ENCODE data around the gene FAM222B. TPM values are rescaled to one million over a fixed set of nuclear protein-coding genes. Genes with fewer than 3 reads are reported as not detected.

FAM222B gene
- total RNA-seq, 4 donors from 2014 or later = 10.7 to 18.0 (median 12.0) TPM

DNA sequence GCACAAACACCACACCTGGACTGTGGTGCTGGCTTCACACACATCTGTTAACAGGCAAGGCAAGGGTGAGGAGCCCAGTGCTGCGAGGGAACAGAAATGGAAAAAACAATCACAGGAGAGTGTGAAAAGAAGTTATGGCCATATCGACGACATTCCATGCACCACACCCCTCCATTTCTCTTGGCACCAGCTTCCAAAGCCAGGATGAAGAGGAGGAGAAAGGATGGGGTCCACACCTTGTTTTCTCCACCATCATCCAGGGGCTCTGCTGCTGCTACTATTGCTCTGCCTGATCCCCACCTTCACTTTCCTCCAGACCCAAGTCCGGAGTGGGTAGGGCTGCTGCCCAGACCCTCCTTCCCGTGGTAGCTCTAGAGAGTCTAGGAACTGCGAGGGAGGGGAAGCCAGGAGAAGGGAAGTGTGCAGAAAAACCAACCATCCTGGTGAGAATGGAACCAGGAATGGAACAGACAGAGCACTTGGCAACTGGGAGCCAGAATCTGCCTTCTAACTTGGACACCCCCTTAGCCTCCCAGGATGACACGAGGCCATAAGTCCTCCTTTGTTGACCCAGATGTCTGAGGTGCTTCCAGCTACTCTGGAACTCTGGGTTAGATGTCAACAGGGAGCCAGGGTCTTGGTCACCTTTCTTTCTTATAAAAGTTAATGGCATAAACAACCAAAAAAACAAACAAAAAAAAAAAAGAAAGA, 129.7 kb downstream of the FAM222B start:
- TF ChIP-seq POLR2A (IDR thresholded peaks at IDR 0.05) = no peak
- TF ChIP-seq CTCF (IDR thresholded peaks at IDR 0.05) = no peak
- DNase-seq (ENCODE audit: low spot score in 2 of 2) = no peak
- H3K4me3 ChIP-seq (ENCODE audit: low read depth, poor library complexity, severe bottlenecking) = no peak overlapping the region
- intact Hi-C loops (cut with DNase I; ENCODE audit: low total_unique reads) = no loop called here
- 74 to 76% methylated on average over 7 of the region's 7 CpGs for WGBS, 2 donors

DNA sequence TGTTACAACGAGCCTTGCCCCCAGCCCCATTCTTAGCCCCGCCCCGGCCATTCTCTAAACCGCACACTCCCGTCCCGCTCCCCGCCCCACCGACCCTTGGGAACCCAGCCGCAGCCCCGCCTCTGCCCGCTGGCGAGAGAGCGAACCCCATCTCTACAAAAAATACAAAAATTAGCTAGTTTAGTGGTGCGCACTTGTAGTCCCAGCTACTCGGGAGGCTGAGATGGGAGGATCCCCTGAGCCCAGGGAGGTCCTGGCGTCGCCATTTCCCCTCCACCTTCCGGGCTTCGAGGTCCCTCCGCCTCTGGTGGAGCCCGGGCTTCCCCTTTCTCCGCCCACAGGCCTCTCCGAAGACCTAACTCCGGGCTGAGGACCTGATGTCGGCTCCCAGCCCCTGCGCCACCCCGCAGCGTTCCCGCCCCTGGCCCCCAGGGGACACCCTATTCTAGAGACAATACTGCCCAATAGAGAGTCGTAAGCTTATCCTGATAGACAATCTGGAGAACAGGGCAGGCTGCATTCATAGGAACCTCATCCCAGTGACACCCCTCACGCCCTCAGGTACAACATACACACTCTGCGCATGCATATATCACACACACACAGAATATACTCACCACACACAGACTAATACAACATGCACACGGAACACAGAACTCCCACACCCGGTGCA, 130.4 kb downstream of the FAM222B start:
- TF ChIP-seq CTCF (IDR thresholded peaks at IDR 0.05) = no peak
- TF ChIP-seq POLR2A (IDR thresholded peaks at IDR 0.05) = no peak
- intact Hi-C loops (cut with DNase I; ENCODE audit: low total_unique reads) = no loop called here
- H3K4me3 ChIP-seq (ENCODE audit: low read depth, poor library complexity, severe bottlenecking) = no peak overlapping the region
- WGBS, 2 donors = 39 to 43% methylated on average over 32 to 34 of the region's 34 CpGs
- DNase-seq (ENCODE audit: low spot score in 2 of 2) = peak in 1 of 2 donors; percentile 92

DNA sequence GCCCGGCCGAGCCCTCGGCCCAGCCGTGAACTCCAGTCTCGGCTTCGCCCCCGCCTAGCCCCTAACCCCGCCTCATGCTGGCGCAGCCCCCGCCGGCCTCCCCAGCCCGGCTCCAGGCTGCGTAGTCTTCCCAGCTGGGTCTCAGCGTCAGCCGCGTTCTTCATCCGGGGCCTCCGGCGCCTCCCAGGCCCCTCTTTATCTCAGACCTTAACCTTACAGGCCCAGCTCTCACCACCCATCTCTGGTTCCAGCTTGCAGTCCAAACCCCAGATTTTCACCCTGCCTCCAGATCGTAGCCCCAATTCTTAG, 130.9 kb downstream of the FAM222B start, which contains the start of gene PROCA1:
Gene PROCA1 (minus strand): TSS at position 166 of the 309 bp plus-strand sequence. CDS start 228 bp downstream, outside the sequence.
- intact Hi-C loops (cut with DNase I; ENCODE audit: low total_unique reads) = no loop called here
- peak within 1 kb of the TSS; percentile 39 for H3K4me3 ChIP-seq (ENCODE audit: low read depth, poor library complexity, severe bottlenecking)
- TF ChIP-seq CTCF (IDR thresholded peaks at IDR 0.05) (no peak), POLR2A (IDR thresholded peaks at IDR 0.05) (no peak)
- WGBS, 2 donors = 1 to 4% methylated on average over 20 of the region's 20 CpGs
- no peak for DNase-seq (ENCODE audit: low spot score in 2 of 2)

DNA sequence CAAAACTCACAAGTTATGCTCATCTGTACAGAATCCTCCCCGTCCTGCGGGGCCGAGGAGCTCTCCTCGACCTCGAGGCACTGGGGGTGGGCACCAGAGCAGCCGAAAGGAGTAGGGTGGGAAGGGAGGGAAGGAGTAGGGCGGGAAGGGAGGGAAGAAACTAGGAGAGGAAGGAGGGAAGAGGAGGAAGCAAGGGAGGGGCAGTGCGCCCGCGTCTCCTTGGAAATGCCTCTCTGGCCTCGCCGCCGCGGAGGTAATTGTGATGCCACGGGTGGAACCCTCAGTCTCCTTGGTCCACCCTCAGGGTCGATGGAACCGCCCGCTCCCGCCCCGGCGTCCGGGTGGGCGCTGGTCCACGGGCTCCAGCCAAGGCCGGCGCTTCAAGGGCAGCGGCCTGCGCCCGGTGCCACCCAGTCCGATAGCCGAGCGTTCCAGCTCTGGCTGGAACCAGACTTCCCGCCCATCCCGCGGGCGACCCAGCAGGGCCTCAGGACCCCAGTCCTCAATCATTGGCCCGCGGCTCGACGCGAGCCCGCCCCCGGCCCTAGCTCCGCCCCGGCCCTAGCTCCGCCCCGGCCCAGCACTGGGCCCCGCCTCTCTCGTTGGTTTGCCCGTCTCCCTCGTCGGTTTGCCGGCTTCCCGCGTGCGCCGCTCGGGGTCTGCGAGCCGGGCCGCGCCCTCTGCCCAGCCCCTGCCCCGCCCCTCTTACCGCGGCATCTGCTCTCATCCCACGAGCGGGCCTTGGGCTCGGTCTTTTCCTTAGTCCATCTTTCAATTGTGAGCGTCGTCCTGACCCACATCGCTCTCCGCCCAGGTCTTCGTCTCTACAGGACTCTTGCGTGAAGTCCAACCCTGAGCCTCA, 131.5 kb downstream of the FAM222B start:
- H3K4me3 ChIP-seq (ENCODE audit: low read depth, poor library complexity, severe bottlenecking) = peak overlapping the region; percentile 39
- WGBS, 2 donors = 0 to 1% methylated on average over 42 to 64 of the region's 74 CpGs
- TF ChIP-seq POLR2A (IDR thresholded peaks at IDR 0.05) = no peak
- TF ChIP-seq CTCF (IDR thresholded peaks at IDR 0.05) = no peak
- intact Hi-C loops (cut with DNase I; ENCODE audit: low total_unique reads) = no loop called here
- DNase-seq (ENCODE audit: low spot score in 2 of 2) = peak; percentile 82 to 97

DNA sequence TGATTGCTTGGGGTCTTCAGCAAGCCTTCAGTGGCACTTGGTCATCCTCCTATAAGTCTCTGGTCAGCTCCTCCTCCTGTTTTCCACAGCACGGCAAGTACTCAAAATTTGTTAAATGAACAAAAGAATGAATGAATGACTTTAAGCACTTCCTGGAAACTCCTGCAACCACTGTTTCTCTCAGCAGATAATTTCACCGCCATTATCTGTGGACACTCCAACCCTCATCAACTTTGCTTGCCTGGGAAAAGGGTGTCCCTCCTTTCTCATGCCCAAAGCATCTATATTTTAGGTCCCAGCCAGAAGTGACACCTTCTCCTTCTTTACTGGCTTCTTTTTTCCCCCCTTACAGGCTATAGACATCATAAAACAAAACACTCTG, 135.3 kb downstream of the FAM222B start:
- intact Hi-C loops (cut with DNase I; ENCODE audit: low total_unique reads) = no loop called here
- no peak for TF ChIP-seq CTCF (IDR thresholded peaks at IDR 0.05)
- no peak for TF ChIP-seq POLR2A (IDR thresholded peaks at IDR 0.05)
- no peak overlapping the region for H3K4me3 ChIP-seq (ENCODE audit: low read depth, poor library complexity, severe bottlenecking)
- 74 to 85% methylated on average over 2 of the region's 2 CpGs for WGBS, 2 donors
- no peak for DNase-seq (ENCODE audit: low spot score in 2 of 2)
